GM18861 (cell line): Measurements from ENCODE around the gene UGP2.
"Not testable (repeated sequence)": the region's sequence is repeated elsewhere in the genome, so short reads cannot be mapped to it uniquely, and the experiment has no call there.

Experiments used
- ATAC-seq: cut with Tn5 transposase; IDR thresholded peaks from one replicate; pipeline ENCODE4 v1.9.1; 2021; ENCODE audit not compliant: unreplicated experiment

Gene UGP2

DNA sequence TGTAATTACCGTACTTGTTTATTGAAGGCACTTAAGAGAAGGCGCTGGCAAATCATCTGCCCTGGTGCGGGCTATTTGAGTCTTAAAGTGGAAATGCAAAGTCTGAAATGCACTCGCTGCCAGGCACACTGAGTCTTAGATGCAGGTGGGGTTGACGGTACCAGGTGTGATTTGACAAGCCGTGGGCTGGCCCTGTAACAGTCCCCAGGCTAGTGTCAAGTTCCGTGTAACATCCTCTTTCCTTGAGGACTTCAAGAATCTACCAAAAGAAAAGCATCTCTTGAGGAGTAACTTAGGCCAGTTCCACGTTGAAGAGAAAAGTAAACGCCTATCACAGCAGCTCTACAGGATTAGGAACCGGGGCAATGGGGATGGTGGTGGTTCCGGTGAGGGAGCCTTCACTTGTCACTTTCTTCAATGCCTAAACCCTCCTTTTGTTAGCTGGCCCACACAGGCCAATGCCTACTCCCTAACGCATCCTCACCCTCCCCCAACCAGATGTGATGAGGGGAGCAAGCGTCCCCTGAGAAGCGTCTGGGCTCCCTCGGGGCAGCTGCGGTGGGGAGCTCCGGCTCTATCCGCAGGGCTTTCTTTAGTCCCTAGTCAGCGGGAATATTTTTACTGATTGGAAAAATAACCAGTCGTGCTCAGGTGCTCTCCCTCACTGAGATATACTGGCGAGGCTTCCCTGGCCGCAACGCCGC lies 1.5 kb upstream of the UGP2 start:
- ATAC-seq: peak; percentile 31

- ATAC-seq: peak; percentile 90
These were observed 877 bp upstream of the UGP2 start for GRCh38 chr2:63840785-63841253.

- ATAC-seq: no peak
These were observed 709 bp downstream of the UGP2 start for GRCh38 chr2:63842149-63843061.

DNA sequence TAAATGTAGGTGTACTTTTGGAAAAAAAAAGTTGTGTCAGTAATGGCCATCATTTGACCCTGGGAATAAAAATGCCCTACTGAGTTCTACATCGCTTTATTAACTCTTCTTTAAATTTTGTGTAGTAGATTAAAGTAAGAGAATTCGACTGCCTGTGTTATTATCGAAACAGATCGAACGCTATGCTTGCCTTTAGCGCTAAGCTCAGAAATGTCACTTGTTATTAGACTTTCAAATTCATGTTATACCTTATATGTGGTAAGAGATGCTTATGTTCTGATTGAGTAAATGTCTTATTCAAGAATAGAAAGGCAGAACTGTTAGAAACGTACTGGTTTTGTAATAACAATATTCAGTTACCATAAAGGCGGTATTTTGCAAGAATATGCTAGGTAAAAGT lies 1.4 kb downstream of the UGP2 start:
- no peak for ATAC-seq

DNA sequence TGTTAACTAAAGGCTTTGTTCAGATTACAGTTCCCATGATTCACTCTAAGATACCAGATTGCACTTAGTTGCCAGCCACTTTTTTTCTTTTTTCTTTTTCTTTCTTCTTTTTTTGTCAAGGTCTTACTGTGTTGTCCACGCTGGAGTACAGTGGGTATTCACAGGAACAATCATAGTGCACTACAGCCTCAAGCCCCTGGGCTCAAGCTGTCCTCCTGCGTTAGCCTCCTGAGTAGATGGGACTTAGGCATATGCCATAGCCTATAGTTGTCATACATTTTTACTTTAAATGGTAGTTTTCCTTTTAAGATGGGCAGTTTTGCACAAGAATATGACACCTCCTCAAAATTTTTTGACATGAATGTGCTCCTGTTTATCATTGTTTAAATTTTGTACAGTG lies 2.1 kb downstream of the UGP2 start:
- no peak for ATAC-seq

DNA sequence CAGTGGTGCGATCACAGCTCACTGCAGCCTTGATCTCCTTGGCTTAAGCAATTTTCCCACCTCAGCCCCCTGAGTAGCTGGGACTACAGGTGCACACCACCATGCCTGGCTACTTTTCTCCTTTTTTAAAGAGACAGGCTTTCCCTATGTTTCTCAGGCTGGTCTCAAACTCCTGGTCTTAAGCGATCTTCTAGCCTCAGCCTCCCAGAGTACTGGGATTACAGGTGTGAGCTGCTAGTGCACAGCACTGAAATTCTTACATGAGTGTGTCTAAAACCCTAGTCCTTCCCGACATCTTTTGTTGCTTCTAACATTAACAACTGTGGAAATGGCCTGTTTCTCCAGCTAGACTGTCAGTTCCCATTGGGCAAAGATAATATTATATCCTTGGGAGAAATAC lies 2.9 kb downstream of the UGP2 start:
- no peak for ATAC-seq

DNA sequence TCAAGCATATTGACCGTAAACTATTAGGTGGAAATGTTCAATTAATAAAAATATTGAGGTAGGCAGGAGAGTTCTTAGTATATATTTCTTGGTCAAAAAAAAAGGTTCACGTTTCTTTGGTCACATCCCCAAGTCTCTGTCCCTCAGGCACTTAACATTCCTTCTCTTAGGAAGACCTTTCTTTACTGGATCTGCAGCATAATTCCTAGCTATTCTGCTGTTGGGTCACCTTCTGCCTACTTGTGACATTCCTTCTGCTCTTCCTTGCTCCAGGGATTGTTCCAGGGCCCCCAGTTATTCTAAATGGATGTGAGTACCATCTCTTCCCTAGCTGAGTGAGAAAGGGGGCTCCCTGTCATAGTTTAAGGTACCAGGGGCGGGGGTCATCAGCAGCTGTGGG lies 4.2 kb downstream of the UGP2 start:
- no peak for ATAC-seq

DNA sequence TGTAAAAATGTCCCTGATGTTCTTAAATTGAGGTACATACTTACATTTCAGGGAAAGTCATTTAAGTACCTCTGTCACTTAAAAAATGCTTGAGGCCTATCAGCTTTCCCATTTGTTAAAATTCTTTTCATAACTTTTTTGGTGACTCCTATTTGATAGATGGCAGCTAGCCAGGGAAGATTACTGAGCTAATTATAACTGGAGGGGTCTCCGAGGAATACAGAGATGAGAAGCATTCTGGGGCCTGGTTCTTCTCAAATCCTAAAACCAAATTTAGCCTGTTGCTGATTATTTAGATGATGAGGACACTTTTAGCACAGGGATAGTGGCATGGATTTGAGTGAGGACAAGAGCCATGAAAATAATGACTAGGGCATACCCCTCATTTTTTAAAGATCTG lies 4.8 kb downstream of the UGP2 start:
- ATAC-seq: no peak

DNA sequence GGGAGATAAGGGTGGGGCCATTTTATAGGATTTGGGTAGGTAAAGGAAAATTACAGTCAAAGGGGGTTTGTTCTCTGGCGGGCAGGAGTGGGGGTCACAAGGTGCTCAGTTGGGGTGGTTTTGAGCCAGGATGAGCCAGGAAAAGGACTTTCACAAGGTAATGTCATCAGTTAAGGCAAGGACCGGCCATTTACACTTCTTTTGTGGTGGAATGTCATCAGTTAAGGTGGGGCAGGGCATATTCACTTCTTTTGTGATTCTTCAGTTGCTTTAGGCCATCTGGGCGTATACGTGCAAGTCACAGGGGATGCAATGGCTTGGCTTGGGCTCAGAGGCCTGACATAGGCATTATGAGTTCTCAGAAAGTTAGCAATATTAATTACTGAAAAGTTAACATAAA lies 5.9 kb downstream of the UGP2 start:
- not testable (repeated sequence) for ATAC-seq

DNA sequence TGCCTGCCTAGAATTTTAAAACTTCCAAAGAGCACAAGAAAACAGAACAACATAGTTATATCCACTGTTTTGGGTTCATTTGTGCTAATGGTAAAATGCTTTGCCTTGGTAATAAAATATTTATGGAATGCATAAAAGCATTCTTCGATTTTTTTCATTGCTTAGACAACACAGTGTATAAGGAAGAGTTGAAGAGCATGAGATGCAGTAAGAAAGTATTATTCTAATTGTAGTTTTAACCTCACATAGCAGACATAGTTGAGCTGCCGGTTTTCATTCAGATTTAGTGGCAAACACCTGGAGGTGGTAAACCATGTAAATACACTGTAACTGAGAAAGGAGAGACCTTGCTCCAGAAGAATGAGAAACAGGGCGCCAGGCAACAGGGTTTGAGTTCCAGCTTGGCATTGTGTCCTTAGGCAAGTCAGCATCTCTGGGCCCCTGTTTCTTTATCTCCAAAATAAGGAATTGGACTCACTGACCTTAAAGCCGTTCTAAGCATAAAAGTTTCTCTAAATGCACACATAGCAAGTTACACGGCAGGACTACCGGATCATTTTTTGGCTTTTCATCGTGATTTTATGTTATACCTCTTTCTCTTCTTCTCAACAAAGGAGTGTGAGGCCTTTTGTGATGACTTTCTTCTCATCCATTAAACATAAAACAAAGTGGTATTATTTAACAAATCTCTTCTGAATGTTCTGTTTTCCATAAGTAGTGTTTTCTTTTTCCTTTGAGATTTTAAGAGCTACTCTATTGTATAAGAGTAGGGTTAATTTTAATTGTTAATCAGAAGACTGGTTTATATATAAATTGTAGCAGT lies 7.9 kb downstream of the UGP2 start:
- ATAC-seq: no peak

- ATAC-seq: no peak
These were observed 8.5 kb downstream of the UGP2 start for GRCh38 chr2:63850204-63850571.

DNA sequence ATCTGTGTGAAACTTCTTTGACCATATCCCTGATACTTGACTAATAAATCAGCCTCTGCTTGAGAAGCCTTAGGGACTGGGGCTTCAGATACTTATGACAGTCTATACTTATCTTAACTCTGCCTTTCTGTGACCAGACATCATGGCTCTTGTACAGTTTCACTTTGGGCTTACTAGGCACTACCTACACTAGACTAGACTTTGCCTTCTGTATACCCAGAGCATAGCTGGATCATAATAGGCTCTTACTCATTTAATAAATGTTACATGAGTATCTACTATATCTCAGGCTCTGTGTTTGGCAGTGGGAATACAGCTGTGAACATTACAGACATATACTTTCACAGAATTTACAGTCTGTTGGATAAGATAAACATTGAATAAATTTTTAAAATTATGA lies 9.0 kb downstream of the UGP2 start:
- no peak for ATAC-seq

GRCh38 chr2:63851691-63852311 lies 10.1 kb downstream of the UGP2 start:
- ATAC-seq: no peak

DNA sequence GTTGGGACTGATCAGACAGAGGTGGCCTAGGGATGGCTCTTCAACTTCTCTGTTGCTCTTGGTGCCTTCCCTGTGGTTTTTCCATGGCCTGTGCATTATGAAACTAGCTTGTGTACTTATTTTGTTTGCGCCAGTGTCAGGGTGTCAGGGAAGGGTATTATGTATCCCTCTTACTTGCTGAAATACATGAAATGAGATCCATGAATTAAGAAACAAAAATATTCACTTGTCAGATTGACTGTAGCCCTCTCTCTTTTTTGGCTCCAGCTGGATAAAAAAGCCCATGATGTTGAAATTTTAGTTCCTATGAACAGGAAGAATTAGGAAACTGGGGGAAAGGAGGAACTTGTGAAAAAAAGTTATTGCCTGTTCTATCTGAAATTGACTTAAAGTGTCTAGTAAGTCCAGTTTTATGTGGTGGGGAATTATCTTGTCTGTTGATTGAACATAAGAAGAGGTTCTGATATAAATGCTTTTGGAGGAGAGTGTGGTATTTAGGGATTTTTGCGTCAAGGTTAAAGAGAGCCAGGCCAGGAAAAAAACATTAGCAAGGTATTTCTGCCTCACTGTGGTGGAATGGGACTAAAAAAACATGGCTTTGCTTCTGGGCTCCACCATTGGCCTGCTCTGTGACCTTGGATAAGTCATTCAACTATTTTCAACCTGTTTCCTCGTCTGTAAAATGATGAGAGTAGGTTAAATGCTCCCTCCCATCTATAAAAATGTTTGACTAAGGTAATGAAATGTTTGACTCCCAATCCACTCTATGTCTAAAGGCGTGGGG lies 12.0 kb downstream of the UGP2 start:
- no peak for ATAC-seq

DNA sequence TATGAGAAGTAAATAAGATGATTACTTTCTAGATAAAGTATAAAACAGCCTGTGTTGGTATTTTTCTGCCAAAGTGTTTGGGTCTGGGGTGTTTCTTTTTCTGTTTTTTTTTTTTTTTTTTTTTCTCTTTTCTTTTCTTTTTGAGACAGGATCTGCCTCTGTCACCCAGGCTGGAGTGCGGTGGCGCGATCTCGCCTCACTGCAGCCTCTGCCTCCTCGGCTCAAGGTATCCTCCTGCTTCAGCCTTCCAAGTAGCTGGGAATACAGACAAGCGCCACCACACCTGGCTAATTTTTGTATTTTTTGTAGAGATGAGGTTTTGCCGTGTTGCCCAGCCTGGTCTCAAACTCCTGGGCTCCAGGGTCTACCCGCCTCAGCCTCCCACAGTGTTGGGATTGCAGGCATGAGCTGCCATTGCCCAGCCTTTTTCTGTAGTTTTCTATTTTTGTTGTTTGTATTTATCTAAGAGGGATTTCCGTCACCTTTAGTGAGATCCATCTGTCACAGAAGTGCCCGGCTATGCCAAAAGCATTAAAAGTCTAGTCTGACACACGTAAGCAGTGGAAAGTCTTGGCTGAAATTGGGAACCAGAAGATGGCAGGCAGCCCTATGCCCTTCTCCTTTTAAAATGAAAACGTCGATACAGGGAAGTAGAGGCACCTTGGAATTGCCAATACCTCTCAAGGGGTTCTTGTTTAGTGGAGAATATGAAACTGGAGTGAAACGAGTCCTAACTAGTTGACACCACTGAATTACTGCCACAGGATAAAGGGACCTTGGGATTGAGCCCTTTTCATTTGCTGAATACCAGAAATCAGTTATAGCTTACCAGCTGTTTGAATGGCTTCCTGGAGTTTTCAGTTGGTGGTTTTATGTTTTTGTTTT lies 14.0 kb downstream of the UGP2 start:
- no peak for ATAC-seq

- no peak for ATAC-seq
These were observed 14.6 kb downstream of the UGP2 start for GRCh38 chr2:63856303-63856603.

DNA sequence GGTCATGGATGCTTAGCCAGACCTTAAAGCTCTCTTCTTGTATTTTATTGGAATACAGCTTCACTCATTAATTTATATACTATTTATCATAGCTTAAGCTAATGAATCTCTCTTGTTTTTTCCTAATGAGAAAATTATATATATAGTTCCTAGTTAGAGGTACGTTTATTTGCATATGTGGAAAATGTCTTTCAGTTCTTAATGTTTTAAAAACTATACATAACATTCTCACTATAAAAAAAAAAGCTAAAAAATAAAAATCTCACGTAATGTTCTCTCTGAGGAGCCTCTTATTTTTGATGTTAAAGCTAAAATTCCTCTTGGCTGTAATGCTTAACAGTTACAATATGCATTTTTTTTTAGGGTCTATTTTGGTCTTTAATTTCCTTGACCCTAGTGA lies 16.6 kb downstream of the UGP2 start:
- no peak for ATAC-seq

GRCh38 chr2:63861220-63861822 lies 19.6 kb downstream of the UGP2 start:
- peak; percentile 74 for ATAC-seq

GRCh38 chr2:63862806-63863205 lies 21.1 kb downstream of the UGP2 start:
- no peak for ATAC-seq
